ENCODE results near the gene MLYCD. TPM values are rescaled to one million over a fixed set of nuclear protein-coding genes. Genes with fewer than 3 reads are reported as not detected.

Gene MLYCD
- total and polyA plus RNA-seq, 2 experiments from 2014 or later: 3.2 to 7.2 TPM

GRCh38 chr16:83955218-83956130 lies 56.6 kb downstream of the MLYCD start (continued):
- TF ChIP-seq ZNF462 (CRISPR knock-in tag; IDR thresholded peaks at IDR 0.05) (no peak), EZH2phosphoT487 (IDR thresholded peaks at IDR 0.05; ENCODE audit: unreplicated experiment) (no peak), JUNB (IDR thresholded peaks at IDR 0.05; ENCODE audit: unreplicated experiment) (no peak), ZNF331 (CRISPR knock-in tag; IDR thresholded peaks at IDR 0.05; ENCODE audit: low read depth) (no peak), REST (IDR thresholded peaks at IDR 0.05; ENCODE audit: unreplicated experiment) (no peak), POLR2AphosphoS5 (IDR thresholded peaks at IDR 0.05; ENCODE audit: low read depth) (no peak), STAT1 (IDR thresholded peaks at IDR 0.05; ENCODE audit: unreplicated experiment) (no peak)

Data from GM23338 (cell line).